ENCODE measurements around the gene REC8.
"Not testable (repeated sequence)": the region's sequence is repeated elsewhere in the genome, so short reads cannot be mapped to it uniquely, and the experiment has no call there.

The REC8 gene

DNA sequence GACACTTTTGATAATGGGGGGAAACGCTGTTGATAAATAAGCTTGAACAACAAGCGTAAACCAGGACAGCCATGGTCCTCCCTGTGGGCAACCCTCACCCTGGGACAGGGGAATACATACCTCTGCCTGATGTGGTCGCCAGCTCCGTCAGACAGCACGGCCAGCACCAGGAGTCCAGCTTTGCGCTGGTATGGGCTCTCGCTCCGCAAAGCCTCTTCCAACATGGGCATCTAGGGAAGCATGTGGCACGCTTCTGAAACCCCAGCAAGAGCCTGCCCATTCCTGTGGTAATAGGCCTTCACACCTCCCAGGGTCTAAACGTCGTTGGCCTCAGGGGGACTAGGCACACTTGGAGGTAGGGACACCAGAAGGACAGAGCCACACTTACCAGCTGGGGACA, 13.9 kb downstream of the REC8 start:
- no peak for DNase-seq

- no peak for DNase-seq
Measured at GRCh38 chr14:24186831-24187538, 15.1 kb downstream of the REC8 start.

GRCh38 chr14:24187539-24187915, 15.6 kb downstream of the REC8 start:
- no peak for DNase-seq

DNA sequence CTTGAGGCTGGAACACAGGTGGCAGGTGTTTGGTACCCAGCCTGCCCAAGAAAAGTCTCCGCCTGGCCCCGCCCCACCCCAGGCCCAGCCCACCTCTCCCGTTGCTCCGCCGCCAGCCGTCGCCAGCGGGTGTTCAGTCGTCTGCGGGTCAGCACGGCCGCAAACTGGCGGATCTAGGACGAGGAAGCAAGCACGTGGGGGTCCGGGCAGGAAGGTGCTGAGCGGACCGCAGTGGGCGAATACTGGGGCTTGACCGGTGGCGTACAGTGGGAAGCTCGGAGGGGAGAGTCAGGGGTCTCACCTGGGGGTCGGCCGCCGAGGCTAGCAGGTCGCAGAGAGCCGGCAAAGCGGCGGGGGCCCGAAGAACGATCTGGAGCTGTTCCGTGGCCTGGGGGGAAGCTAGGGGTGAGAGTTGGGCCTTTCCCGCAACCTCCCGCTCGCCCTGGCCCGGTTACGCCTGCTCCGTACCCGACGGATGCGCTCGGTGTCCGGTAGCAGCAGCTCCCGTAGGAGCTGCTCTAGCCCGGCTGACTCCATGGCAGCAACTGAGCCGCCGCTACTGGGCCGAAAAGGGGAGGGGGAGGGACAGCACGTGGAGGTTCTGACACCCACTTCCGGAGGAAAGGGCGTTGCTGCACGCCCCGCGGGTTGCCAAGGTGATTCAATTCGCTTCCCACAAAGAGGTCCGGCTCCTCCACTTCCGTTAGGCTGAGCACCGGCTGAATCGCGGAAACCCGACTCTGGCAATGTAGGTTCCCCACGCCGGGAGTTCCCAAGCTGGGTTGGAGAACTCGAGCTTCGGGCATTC, 16.6 kb downstream of the REC8 start, which contains the start of gene IPO4:
Gene IPO4 (minus strand): TSS at position 566 of the 808 bp plus-strand sequence. CDS start 29 bp downstream, at position 537.
- DNase-seq: peak; percentile 95

GRCh38 chr14:24189059-24189375, 17.1 kb downstream of the REC8 start:
- no peak for DNase-seq

DNA sequence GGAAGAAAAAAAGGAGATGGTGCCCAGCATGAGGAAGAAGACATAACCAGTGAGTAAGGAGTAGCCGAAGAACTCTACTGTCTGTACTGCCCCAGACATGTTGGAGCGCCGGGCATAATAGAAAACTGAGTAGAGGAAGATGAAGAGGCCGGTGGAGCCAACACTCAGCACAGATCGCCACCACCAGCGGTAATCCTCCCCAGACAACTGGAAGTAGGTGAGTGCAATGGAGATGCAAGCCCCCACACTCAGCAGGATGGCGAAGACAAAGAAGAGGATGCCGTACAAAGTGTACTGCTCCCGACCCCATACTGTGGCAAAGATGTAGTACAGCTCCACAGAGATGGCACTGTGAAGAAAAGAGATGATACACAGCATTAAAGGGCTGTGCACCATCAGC, 17.6 kb downstream of the REC8 start:
- DNase-seq: no peak

GRCh38 chr14:24190416-24190815, 18.5 kb downstream of the REC8 start:
- DNase-seq: no peak

- DNase-seq: no peak
Measured at GRCh38 chr14:24192933-24193332, 21.1 kb downstream of the REC8 start.

- DNase-seq: no peak
Measured at GRCh38 chr14:24194186-24194872, 22.4 kb downstream of the REC8 start.

- DNase-seq: no peak
Measured at GRCh38 chr14:24194873-24195185, 22.9 kb downstream of the REC8 start.

DNA sequence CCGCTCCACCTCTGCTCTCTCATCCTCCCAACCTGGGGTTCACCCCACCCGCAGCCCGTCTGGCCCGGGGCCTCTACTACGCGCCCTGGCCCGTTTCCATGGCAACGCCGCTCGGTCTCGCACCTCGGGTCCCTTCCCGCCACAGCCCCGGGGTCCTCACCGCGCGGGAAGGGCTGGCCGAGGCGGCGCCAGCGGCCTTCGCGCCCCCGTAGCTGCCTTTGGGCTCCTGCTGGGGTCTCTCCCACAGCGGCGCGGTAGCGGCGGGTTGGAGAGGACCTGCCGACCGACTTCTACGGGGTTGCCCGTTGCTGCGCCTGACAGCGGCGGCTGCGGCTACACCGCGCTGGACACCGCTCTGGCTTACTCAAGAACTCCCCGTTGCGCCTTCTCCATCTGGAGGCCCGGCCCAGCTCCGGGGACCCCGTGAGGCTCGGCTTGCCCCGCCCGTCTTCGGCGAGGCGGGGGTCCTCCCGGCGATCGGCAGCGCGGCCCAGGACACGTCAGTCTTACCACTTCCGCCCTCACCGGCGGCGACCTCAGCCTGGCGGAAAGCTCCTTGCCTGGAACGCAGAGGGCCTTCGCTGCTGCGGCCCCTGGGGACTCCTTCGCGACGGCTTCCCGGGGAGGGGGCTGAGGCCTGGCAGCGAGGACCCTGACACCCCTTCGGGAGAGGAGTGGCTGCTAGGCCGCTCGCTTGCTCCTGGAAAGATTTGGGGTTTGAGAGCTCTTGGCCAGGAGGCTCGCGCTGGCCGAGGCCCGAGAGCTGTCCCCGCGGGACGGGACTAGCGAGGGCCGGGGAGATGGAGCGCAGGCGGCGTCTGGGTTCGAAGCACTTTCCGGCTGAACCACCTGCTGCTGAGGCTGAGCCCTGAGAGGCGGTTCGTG, 23.5 kb downstream of the REC8 start, which contains the start of gene TM9SF1:
Gene TM9SF1 (minus strand): TSS at position 256 of the 885 bp plus-strand sequence. CDS start 422 bp downstream, outside the sequence.
- DNase-seq: peak; percentile 73

GRCh38 chr14:24196071-24197055, 24.5 kb downstream of the REC8 start:
- no peak for DNase-seq

DNA sequence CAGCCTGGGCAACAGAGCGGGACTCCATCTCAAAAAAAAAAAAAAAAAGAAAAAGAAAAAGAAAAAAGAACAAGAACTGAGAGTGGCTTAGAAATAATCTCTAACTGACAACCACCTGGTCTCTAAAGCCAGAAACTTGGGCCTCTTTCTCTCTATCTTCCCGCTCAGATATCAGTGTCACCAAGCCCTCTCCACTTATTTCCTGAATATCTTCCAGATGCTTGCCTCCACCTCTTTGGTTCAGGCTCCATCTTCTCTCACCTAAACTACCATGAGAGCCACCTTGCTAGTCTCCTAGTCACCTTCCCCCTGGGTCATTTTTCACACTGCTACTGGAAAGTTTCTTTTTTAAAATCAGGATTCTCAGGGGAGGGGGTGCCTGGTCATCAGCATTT, 25.2 kb downstream of the REC8 start:
- no peak for DNase-seq

GRCh38 chr14:24198814-24199524, 27.1 kb downstream of the REC8 start:
- DNase-seq: no peak

GRCh38 chr14:24202538-24202937, 30.7 kb downstream of the REC8 start:
- DNase-seq: not testable (repeated sequence)

DNA sequence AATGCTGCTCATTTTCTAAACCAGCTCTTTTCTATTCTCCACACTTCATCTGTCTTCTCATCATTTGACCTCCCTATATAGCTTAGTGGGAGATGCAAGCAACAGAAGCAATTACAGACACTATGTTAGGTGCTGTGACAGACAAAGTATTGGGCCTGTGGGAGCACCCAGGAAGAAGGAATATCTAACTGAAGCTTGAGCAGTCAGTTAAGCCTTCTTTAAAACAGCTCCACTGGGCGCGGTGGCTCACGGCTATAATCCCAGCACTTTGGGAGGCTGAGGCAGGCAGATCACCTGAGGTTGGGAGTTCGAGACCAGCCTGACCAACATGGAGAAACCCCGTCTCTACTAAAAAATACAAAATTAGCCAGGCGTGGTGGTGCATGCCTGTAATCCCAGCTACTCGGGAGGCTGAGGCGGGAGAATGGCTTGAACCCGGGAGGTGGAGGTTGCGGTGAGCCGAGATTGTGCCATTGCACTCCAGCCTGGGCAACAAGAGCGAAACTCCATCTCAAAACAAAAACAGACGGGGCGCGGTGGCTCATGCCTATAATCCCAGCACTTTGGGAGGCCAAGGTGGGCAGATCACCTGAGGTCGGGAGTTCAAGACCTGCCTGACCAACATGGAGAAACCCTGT, 31.5 kb downstream of the REC8 start:
- DNase-seq: not testable (repeated sequence)

GRCh38 chr14:24204163-24205146, 32.6 kb downstream of the REC8 start:
- DNase-seq: no peak

- no peak for DNase-seq
Measured at GRCh38 chr14:24206260-24207103, 34.6 kb downstream of the REC8 start.

Measured in NCI-H526 treated with DMSO at 0.1 percent for 48 hours (cell line).